Hepatocyte (in vitro differentiated cells): ENCODE data around the gene GALNTL6. TPM values are rescaled to one million over a fixed set of nuclear protein-coding genes. Genes with fewer than 3 reads are reported as not detected.

Experiments used
- DNase-seq: peaks from one replicate; pipeline ENCODE4 v3.0.0-alpha.2; 2016; ENCODE audit warnings: low spot score
- H2AFZ ChIP-seq: fragments of 200-600 bp; sonication (generic); 2 replicates; pipeline ENCODE4 v1.6.0; 2016; ENCODE audit warnings: antibody characterized with exemption, mild to moderate bottlenecking
- H3K27ac ChIP-seq: fragments of 200-600 bp; sonication (generic); 2 replicates; pipeline ENCODE4 v1.5.1; 2016; ENCODE audit warnings: mild to moderate bottlenecking
- H3K27me3 ChIP-seq: fragments of 200-600 bp; sonication (generic); 2 replicates; pipeline ENCODE4 v1.6.1; 2016
- H3K36me3 ChIP-seq: fragments of 200-600 bp; sonication (generic); replicated peaks from 2 replicates; pipeline ENCODE4 v1.5.1; 2016; ENCODE audit warnings: low read depth; ENCODE audit not compliant: insufficient read depth
- H3K4me1 ChIP-seq: fragments of 200-600 bp; sonication (generic); 2 replicates; pipeline ENCODE4 v1.5.1; 2016; ENCODE audit warnings: mild to moderate bottlenecking, moderate library complexity; ENCODE audit not compliant: insufficient read depth
- H3K4me2 ChIP-seq: fragments of 200-600 bp; sonication (generic); 2 replicates; pipeline ENCODE4 v1.6.0; 2016
- H3K4me3 ChIP-seq: fragments of 200-600 bp; sonication (generic); 2 replicates; pipeline ENCODE4 v1.5.1; 2016; ENCODE audit warnings: mild to moderate bottlenecking
- H3K79me2 ChIP-seq: fragments of 200-600 bp; sonication (generic); 2 replicates; pipeline ENCODE4 v1.6.0; 2017; ENCODE audit warnings: mild to moderate bottlenecking
- H3K9me2 ChIP-seq: fragments of 200-600 bp; sonication (generic); replicated peaks from 2 replicates; pipeline ENCODE4 v1.6.0; 2017; ENCODE audit warnings: mild to moderate bottlenecking; ENCODE audit not compliant: insufficient read depth
- H3K9me3 ChIP-seq: fragments of 200-600 bp; sonication (generic); 2 replicates; pipeline ENCODE4 v1.5.1; 2016; ENCODE audit warnings: low read depth, mild to moderate bottlenecking
- H4K20me1 ChIP-seq: fragments of 200-600 bp; sonication (generic); 2 replicates; pipeline ENCODE4 v1.6.0; 2016; ENCODE audit warnings: mild to moderate bottlenecking; ENCODE audit not compliant: insufficient read depth, poor library complexity, severe bottlenecking
- EZH2 ChIP-seq: fragments of 200-600 bp; sonication (generic); IDR thresholded peaks from 2 replicates; pipeline ENCODE4 v1.6.1; 2016; ENCODE audit warnings: antibody characterized with exemption, mild to moderate bottlenecking, borderline replicate concordance
- EZH2phosphoT487 ChIP-seq: fragments of 200-600 bp; sonication (generic); IDR thresholded peaks from one replicate; pipeline ENCODE4 v1.6.1; 2018; ENCODE audit warnings: antibody characterized with exemption, mild to moderate bottlenecking, low read depth, moderate library complexity; ENCODE audit not compliant: unreplicated experiment, severe bottlenecking
- WGBS: methylation state at CpG from one replicate; pipeline ENCODE4 v1.1.6; 2016; ENCODE audit warnings: low lambda C conversion rate; ENCODE audit errors: missing lambda C conversion rate; 5-methylcytosine and 5-hydroxymethylcytosine counted together
- polyA plus RNA-seq: library from polyadenylated mRNA; unstranded; fragments of >200 nt; fragmentation: Nextera tagmentation; extraction: Ambion mirVana; gene quantifications from 2 replicates; pipeline ENCODE4 v1.2.1, GENCODE V29; 2016
- total RNA-seq: library from RNA; depleted of rRNA; stranded (reverse); fragments of >200 nt; gene quantifications from 2 replicates; pipeline ENCODE4 v1.2.3, GENCODE V29; 2014
- TF ChIP-seq, protein P1 (sequence below): fragments of 200-600 bp; sonication (generic); IDR thresholded peaks from 2 replicates; pipeline ENCODE4 v1.5.1; 2016; ENCODE audit warnings: antibody characterized with exemption, mild to moderate bottlenecking; ENCODE audit not compliant: poor library complexity

Gene GALNTL6
- total and polyA plus RNA-seq, 2 experiments from 2014 or later: 0.53 to 0.74 TPM

DNA sequence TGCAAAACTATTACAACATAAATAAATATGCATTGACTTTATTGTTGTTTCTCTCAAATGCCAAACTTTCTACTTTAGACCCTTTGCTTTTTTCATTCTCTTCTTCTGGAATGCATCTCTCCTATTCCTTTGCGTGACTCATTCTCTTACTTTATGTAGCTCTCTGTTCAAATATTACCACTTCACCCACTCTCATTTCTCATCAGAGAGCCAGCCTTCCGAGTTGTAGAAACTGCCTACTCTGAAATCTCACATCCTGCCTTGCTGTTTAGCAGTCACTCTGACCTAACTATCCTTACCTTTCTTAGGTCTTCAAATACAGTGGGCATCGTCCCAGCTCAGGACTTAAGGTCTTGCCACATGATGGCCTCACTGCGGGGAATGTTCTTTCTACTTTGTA is 143.5 kb downstream of the GALNTL6 start:
- Histone ChIP-seq H4K20me1 (no peaks in the 10 kb centered on the region), H3K27ac (no peak overlapping the region), H3K79me2 (no peaks in the 10 kb centered on the region), H3K9me2 (no peaks in the 10 kb centered on the region), H3K36me3 (no peaks in the 10 kb centered on the region), H3K4me1 (no peaks in the 10 kb centered on the region), H3K27me3 (no peaks in the 10 kb centered on the region), H3K4me3 (no peak overlapping the region), H3K9me3 (no peaks in the 10 kb centered on the region), H3K4me2 (no peak overlapping the region), H2AFZ (no peak overlapping the region)
- 69% methylated on average over 4 of the region's 4 CpGs for WGBS
- no peak for TF ChIP-seq EZH2
- TF ChIP-seq EZH2phosphoT487: no peak
- TF ChIP-seq, protein P1, sequence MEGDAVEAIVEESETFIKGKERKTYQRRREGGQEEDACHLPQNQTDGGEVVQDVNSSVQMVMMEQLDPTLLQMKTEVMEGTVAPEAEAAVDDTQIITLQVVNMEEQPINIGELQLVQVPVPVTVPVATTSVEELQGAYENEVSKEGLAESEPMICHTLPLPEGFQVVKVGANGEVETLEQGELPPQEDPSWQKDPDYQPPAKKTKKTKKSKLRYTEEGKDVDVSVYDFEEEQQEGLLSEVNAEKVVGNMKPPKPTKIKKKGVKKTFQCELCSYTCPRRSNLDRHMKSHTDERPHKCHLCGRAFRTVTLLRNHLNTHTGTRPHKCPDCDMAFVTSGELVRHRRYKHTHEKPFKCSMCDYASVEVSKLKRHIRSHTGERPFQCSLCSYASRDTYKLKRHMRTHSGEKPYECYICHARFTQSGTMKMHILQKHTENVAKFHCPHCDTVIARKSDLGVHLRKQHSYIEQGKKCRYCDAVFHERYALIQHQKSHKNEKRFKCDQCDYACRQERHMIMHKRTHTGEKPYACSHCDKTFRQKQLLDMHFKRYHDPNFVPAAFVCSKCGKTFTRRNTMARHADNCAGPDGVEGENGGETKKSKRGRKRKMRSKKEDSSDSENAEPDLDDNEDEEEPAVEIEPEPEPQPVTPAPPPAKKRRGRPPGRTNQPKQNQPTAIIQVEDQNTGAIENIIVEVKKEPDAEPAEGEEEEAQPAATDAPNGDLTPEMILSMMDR: no peak
- no peak for DNase-seq

DNA sequence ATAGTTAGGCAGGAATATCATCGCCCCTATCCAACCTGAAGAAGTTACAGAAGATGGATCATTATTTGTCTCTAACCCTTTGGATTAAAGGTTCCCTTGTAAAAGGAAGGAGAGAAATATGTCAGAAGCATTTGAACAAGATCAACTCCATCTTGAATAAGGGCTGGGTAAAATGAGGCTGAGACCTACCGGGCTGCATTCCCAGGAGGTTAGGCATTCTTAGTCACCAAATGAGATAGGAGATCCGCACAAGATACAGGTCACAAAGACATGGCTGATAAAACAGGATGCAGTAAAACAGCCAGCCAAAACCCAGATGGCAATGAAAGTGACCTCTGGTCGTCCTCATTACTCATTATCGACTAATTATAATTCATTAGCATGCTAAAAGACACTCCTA is 148.9 kb downstream of the GALNTL6 start:
- no peak for DNase-seq
- no peaks in the 10 kb centered on the region for H3K36me3 ChIP-seq
- H3K4me2 ChIP-seq: no peak overlapping the region
- no peak for TF ChIP-seq EZH2phosphoT487
- no peak for TF ChIP-seq EZH2
- TF ChIP-seq, protein P1: no peak
- no peaks in the 10 kb centered on the region for H3K9me3 ChIP-seq
- no peak overlapping the region for H3K27ac ChIP-seq
- H3K4me3 ChIP-seq: no peak overlapping the region
- no peaks in the 10 kb centered on the region for H4K20me1 ChIP-seq
- H2AFZ ChIP-seq: no peak overlapping the region
- no peaks in the 10 kb centered on the region for H3K4me1 ChIP-seq
- WGBS: 82% methylated on average over 5 of the region's 5 CpGs
- H3K9me2 ChIP-seq: no peaks in the 10 kb centered on the region
- no peaks in the 10 kb centered on the region for H3K27me3 ChIP-seq
- no peaks in the 10 kb centered on the region for H3K79me2 ChIP-seq

DNA sequence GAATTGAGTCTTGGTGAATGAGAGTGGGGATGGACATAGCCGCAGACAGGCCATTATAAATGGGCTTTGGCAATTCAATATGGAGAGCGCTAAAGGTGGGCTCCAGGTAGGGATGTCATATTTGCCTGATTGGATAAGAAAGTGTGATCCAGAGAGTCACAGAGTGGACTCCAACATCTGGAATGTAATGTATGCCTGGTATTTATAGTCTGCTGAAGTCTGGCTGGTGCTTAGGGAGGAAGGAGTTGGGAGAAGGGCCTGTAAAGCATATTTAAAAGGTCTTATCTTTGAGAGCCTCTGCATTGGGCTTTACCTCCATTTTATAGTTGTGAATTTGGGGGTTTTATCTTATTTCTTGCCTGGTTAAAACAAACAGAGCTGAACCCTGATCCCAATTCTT is 153.2 kb downstream of the GALNTL6 start:
- H3K9me3 ChIP-seq: no peaks in the 10 kb centered on the region
- H3K9me2 ChIP-seq: no peaks in the 10 kb centered on the region
- H2AFZ ChIP-seq: no peak overlapping the region
- no peaks in the 10 kb centered on the region for H3K79me2 ChIP-seq
- H4K20me1 ChIP-seq: no peaks in the 10 kb centered on the region
- H3K36me3 ChIP-seq: no peaks in the 10 kb centered on the region
- H3K27ac ChIP-seq: no peak overlapping the region
- no peak for DNase-seq
- H3K4me3 ChIP-seq: no peak overlapping the region
- H3K4me1 ChIP-seq: no peaks in the 10 kb centered on the region
- TF ChIP-seq, protein P1: no peak
- TF ChIP-seq EZH2: no peak
- TF ChIP-seq EZH2phosphoT487: no peak
- H3K4me2 ChIP-seq: no peak overlapping the region
- WGBS: 94% methylated on average over 2 of the region's 2 CpGs
- no peaks in the 10 kb centered on the region for H3K27me3 ChIP-seq

DNA sequence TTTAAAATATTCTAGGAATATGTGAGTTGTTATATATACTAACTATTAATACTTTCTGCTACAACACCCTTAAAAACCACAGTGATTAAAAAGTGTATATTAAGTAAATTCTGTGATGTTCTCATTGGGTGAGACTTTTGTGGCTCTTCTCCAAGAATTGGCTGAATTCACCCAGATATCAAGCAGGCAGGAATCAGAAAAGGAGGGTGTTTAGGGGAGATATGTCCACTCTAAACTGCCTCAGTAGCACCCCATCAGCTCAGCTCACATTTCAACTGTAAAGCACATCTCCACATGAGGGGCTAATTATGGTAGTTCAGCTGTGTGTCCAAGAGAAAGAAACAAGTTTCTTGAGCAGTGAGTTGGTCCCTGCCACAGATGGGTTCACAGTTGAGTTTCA is 165.0 kb downstream of the GALNTL6 start:
- no peak for DNase-seq
- H3K27ac ChIP-seq: no peak overlapping the region
- H3K79me2 ChIP-seq: no peaks in the 10 kb centered on the region
- no peaks in the 10 kb centered on the region for H3K36me3 ChIP-seq
- no peaks in the 10 kb centered on the region for H4K20me1 ChIP-seq
- no peaks in the 10 kb centered on the region for H3K4me1 ChIP-seq
- H3K4me2 ChIP-seq: no peak overlapping the region
- H2AFZ ChIP-seq: no peak overlapping the region
- TF ChIP-seq, protein P1: no peak
- TF ChIP-seq EZH2: no peak
- TF ChIP-seq EZH2phosphoT487: no peak
- H3K4me3 ChIP-seq: no peak overlapping the region
- H3K9me3 ChIP-seq: no peaks in the 10 kb centered on the region
- H3K27me3 ChIP-seq: no peaks in the 10 kb centered on the region
- no peaks in the 10 kb centered on the region for H3K9me2 ChIP-seq
